Liver (tissue), 9 donors: Measurements from ENCODE around the gene COPB2. TPM values are rescaled to one million over a fixed set of nuclear protein-coding genes. Genes with fewer than 3 reads are reported as not detected.

ENCODE experiments used
- DNase-seq: peaks from one replicate; pipeline ENCODE4 v3.0.0-alpha.2; 2017; ENCODE audit warnings: low spot score
- H3K27ac ChIP-seq, 2 donors: one replicate each; pipeline ENCODE4 v1.7.0; 2013; ENCODE audit warnings: inconsistent platforms in 2 of 2, low read length in 2 of 2, control low read depth in 1 of 2, low read depth in 1 of 2, mild to moderate bottlenecking in 1 of 2
- H3K27me3 ChIP-seq, 4 donors: one replicate each; pipeline versions ENCODE4 v1.6.1 to v1.7.0; 2013; ENCODE audit warnings: low read length in 3 of 4, inconsistent platforms in 1 of 4, mild to moderate bottlenecking in 1 of 4, moderate library complexity in 1 of 4; ENCODE audit not compliant: control insufficient read depth in 4 of 4, insufficient read depth in 4 of 4
- H3K36me3 ChIP-seq, 4 donors: one replicate each; pipeline versions ENCODE4 v1.6.1 to v1.7.0; 2013; ENCODE audit warnings: low read length in 3 of 4, mild to moderate bottlenecking in 3 of 4, low read depth in 1 of 4, moderate library complexity in 1 of 4; ENCODE audit not compliant: control insufficient read depth in 4 of 4, insufficient read depth in 3 of 4
- H3K4me1 ChIP-seq, 4 donors: one replicate each; pipeline versions ENCODE4 v1.6.1 to v1.7.0; 2013; ENCODE audit warnings: low read length in 3 of 4, mild to moderate bottlenecking in 3 of 4, moderate library complexity in 1 of 4; ENCODE audit not compliant: control insufficient read depth in 4 of 4, insufficient read depth in 4 of 4
- H3K4me3 ChIP-seq, 3 donors: one replicate each; pipeline versions ENCODE4 v1.6.1 to v1.7.0; 2013; ENCODE audit warnings: low read length in 3 of 3, control low read depth in 1 of 3, low read depth in 1 of 3, mild to moderate bottlenecking in 1 of 3
- H3K9ac ChIP-seq, 2 donors: one replicate each; pipeline ENCODE4 v1.7.0; 2013; ENCODE audit warnings: low read length in 2 of 2, mild to moderate bottlenecking in 2 of 2, moderate library complexity in 2 of 2, control low read depth in 1 of 2, low read depth in 1 of 2
- H3K9me3 ChIP-seq, 4 donors: one replicate each; pipeline versions ENCODE4 v1.6.1 to v1.7.0; 2013; ENCODE audit warnings: low read length in 3 of 4; ENCODE audit not compliant: control insufficient read depth in 4 of 4
- ATF3 ChIP-seq: IDR thresholded peaks from 2 replicates; pipeline ENCODE4 v1.6.1; 2016; ENCODE audit warnings: antibody characterized with exemption
- CTCF ChIP-seq: fragments of 150-350 bp; IDR thresholded peaks from 2 replicates; pipeline ENCODE4 v1.5.1; 2017; ENCODE audit warnings: improper control_type of control experiment, low read depth, low read length; ENCODE audit not compliant: missing input control
- EGR1 ChIP-seq, 2 donors: IDR thresholded peaks; 2 replicates each; pipeline ENCODE4 v1.6.1; 2016 to 2018; ENCODE audit warnings: antibody characterized with exemption in 2 of 2, low read depth in 2 of 2
- FOXA1 ChIP-seq: IDR thresholded peaks from 2 replicates; pipeline ENCODE4 v1.6.1; 2016; ENCODE audit warnings: antibody characterized with exemption
- FOXA2 ChIP-seq: IDR thresholded peaks from 2 replicates; pipeline ENCODE4 v1.6.1; 2016; ENCODE audit warnings: antibody characterized with exemption
- GABPA ChIP-seq, 2 donors: IDR thresholded peaks in 1 of 2; conservative IDR thresholded peaks in 1 of 2; 2 replicates each; pipeline ENCODE4 v1.6.1; 2016; ENCODE audit warnings: antibody characterized with exemption in 2 of 2, mild to moderate bottlenecking in 1 of 2, moderate library complexity in 1 of 2
- HNF4A ChIP-seq, 2 donors: conservative IDR thresholded peaks; 2 replicates each; pipeline ENCODE4 v1.6.1; 2016; ENCODE audit warnings: antibody characterized with exemption in 2 of 2, mild to moderate bottlenecking in 2 of 2
- HNF4G ChIP-seq: IDR thresholded peaks from 2 replicates; pipeline ENCODE4 v1.6.1; 2016; ENCODE audit warnings: antibody characterized with exemption
- JUND ChIP-seq, 2 donors: IDR thresholded peaks; 2 replicates each; pipeline ENCODE4 v1.6.1; 2016; ENCODE audit warnings: antibody characterized with exemption in 2 of 2
- MAX ChIP-seq: IDR thresholded peaks from 2 replicates; pipeline ENCODE4 v1.6.1; 2016; ENCODE audit warnings: antibody characterized with exemption
- NR2F2 ChIP-seq: IDR thresholded peaks from 2 replicates; pipeline ENCODE4 v1.6.1; 2016; ENCODE audit warnings: antibody characterized with exemption
- RAD21 ChIP-seq, 2 donors: IDR thresholded peaks; 2 replicates each; pipeline ENCODE4 v1.6.1; 2016; ENCODE audit warnings: antibody characterized with exemption in 2 of 2, mild to moderate bottlenecking in 2 of 2
- REST ChIP-seq: IDR thresholded peaks from 2 replicates; pipeline ENCODE4 v1.6.1; 2016; ENCODE audit warnings: antibody characterized with exemption, mild to moderate bottlenecking
- RXRA ChIP-seq, 2 donors: IDR thresholded peaks; 2 replicates each; pipeline ENCODE4 v1.6.1; 2017 to 2018; ENCODE audit warnings: antibody characterized with exemption in 2 of 2, mild to moderate bottlenecking in 1 of 2
- SP1 ChIP-seq: IDR thresholded peaks from 2 replicates; pipeline ENCODE4 v1.6.1; 2018; ENCODE audit warnings: antibody characterized with exemption, mild to moderate bottlenecking
- TAF1 ChIP-seq: conservative IDR thresholded peaks from 2 replicates; pipeline ENCODE4 v1.6.1; 2016; ENCODE audit warnings: antibody characterized with exemption, mild to moderate bottlenecking
- YY1 ChIP-seq: IDR thresholded peaks from 2 replicates; pipeline ENCODE4 v1.6.1; 2016; ENCODE audit warnings: antibody characterized with exemption, mild to moderate bottlenecking
- ZBTB33 ChIP-seq: IDR thresholded peaks from 2 replicates; pipeline ENCODE4 v1.6.1; 2016; ENCODE audit warnings: antibody characterized with exemption
- WGBS: extraction: QIAGEN DNeasy Blood & Tissue Kit; methylation state at CpG from one replicate; pipeline ENCODE4 v1.1.7; 2013; 5-methylcytosine and 5-hydroxymethylcytosine counted together
- polyA plus RNA-seq, 2 donors: library from polyadenylated mRNA; stranded (reverse) in 1 of 2; unstranded in 1 of 2; fragments of 200-250 nt in 1 of 2; fragments of >200 nt in 1 of 2; fragmentation: Nextera tagmentation in 1 of 2; extraction: Ambion mirVana in 1 of 2; gene quantifications; one replicate each; pipeline versions ENCODE4 v1.2.1 to v1.2.3, GENCODE V29; 2013 to 2015
- total RNA-seq, 2 donors: library from RNA; depleted of rRNA; stranded (reverse); fragments of >200 nt; gene quantifications; one replicate each; pipeline ENCODE4 v1.2.3, GENCODE V29; 2014
- donor health status: healthy.
- donor health status: healthy.
- donor health status: healthy.
- donor health status: healthy.
- donor health status: healthy.

COPB2 gene
- total and polyA plus RNA-seq, 4 donors, result 45.4 to 145 (median 72.0) TPM

- Histone ChIP-seq H3K27me3 (no peaks in the 10 kb centered on the region), H3K36me3 (no peaks in the 10 kb centered on the region), H3K4me3 (no peak overlapping the region), H3K9me3 (no peaks in the 10 kb centered on the region), H3K27ac (no peak overlapping the region), H3K9ac (no peak overlapping the region), H3K4me1 (no peaks in the 10 kb centered on the region)
- DNase-seq, result no peak
- TF ChIP-seq YY1 (no peak), RAD21 (IDR thresholded peaks at IDR 0.05) (no peak), MAX (no peak), JUND (IDR thresholded peaks at IDR 0.05) (no peak), GABPA (IDR thresholded peaks at IDR 0.05 in 1 of 2, conservative IDR thresholded peaks at IDR 0.05 in 1 of 2) (no peak), NR2F2 (no peak), ATF3 (no peak), HNF4A (conservative IDR thresholded peaks at IDR 0.05) (no peak), ZBTB33 (no peak), FOXA1 (no peak), CTCF (no peak), HNF4G (no peak), RXRA (IDR thresholded peaks at IDR 0.05) (no peak), TAF1 (no peak), REST (no peak), EGR1 (IDR thresholded peaks at IDR 0.05; ENCODE audit: low read depth in 2 of 2) (no peak), FOXA2 (no peak), SP1 (no peak)
- WGBS, result 97% methylated on average over 1 of the region's 1 CpG
Measured at GRCh38 chr3:139433089-139433488, 43.6 kb upstream of the COPB2 start.
